Neuronal stem cell (in vitro differentiated cells): ENCODE measurements around the gene RTN4RL2.

Source experiments
- DNase-seq: peaks from one replicate; pipeline ENCODE4 v3.0.0-alpha.2; 2013; ENCODE audit warnings: low spot score
- H2AFZ ChIP-seq: one replicate; pipeline ENCODE4 v1.6.1; 2013; ENCODE audit warnings: mild to moderate bottlenecking, low read length, inconsistent platforms
- H2AK5ac ChIP-seq: 2 replicates; pipeline ENCODE4 v1.6.1; 2013; ENCODE audit warnings: low read depth, mild to moderate bottlenecking, inconsistent platforms, low read length, moderate library complexity, mixed read lengths
- H2BK120ac ChIP-seq: 2 replicates; pipeline ENCODE4 v1.6.1; 2013; ENCODE audit warnings: low read depth, mild to moderate bottlenecking, inconsistent platforms, low read length, moderate library complexity, mixed read lengths
- H2BK12ac ChIP-seq: one replicate; pipeline ENCODE4 v1.6.1; 2013; ENCODE audit warnings: low read length, inconsistent platforms
- H2BK15ac ChIP-seq: 2 replicates; pipeline ENCODE4 v1.6.1; 2013; ENCODE audit warnings: mild to moderate bottlenecking, low read length, inconsistent platforms, mixed read lengths
- H2BK5ac ChIP-seq: one replicate; pipeline ENCODE4 v1.6.1; 2013; ENCODE audit warnings: inconsistent platforms, mild to moderate bottlenecking, low read length, moderate library complexity
- H3K14ac ChIP-seq: one replicate; pipeline ENCODE4 v1.6.1; 2013; ENCODE audit warnings: low read length, inconsistent platforms
- H3K18ac ChIP-seq: 2 replicates; pipeline ENCODE4 v1.6.1; 2013; ENCODE audit warnings: low read length, inconsistent platforms
- H3K23ac ChIP-seq: 2 replicates; pipeline ENCODE4 v1.6.1; 2013; ENCODE audit warnings: low read depth, mild to moderate bottlenecking, mixed read lengths, low read length, inconsistent platforms; ENCODE audit not compliant: poor library complexity
- H3K27ac ChIP-seq: replicated peaks from 3 replicates; pipeline ENCODE4 v1.5.1; 2013; ENCODE audit warnings: low read length, inconsistent platforms
- H3K27me3 ChIP-seq, 3 experiments: 2 replicates each; pipeline ENCODE4 v1.6.1; 2013; ENCODE audit warnings: low read length in 3 of 3, mild to moderate bottlenecking in 2 of 3, inconsistent platforms in 1 of 3, low read depth in 1 of 3, mixed read lengths in 1 of 3, moderate library complexity in 1 of 3; ENCODE audit not compliant: control insufficient read depth in 3 of 3, insufficient read depth in 3 of 3
- H3K36me3 ChIP-seq, 2 donors: replicated peaks in 1 of 2; 2 replicates each; pipeline ENCODE4 v1.6.1; 2013; ENCODE audit warnings: low read length in 2 of 2; ENCODE audit not compliant: control insufficient read depth in 2 of 2, insufficient read depth in 2 of 2
- H3K4ac ChIP-seq: 2 replicates; pipeline ENCODE4 v1.6.1; 2013; ENCODE audit warnings: inconsistent platforms, mild to moderate bottlenecking, low read length, moderate library complexity
- H3K4me1 ChIP-seq, 2 donors: 1 replicate in 1 of 2; 2 replicates in 1 of 2; pipeline ENCODE4 v1.6.1; 2013; ENCODE audit warnings: low read length in 2 of 2, low read depth in 1 of 2; ENCODE audit not compliant: control insufficient read depth in 2 of 2, insufficient read depth in 1 of 2
- H3K4me2 ChIP-seq: one replicate; pipeline ENCODE4 v1.6.1; 2013; ENCODE audit warnings: mild to moderate bottlenecking, low read length, inconsistent platforms; ENCODE audit not compliant: insufficient read depth, poor library complexity, severe bottlenecking
- H3K4me3 ChIP-seq, 2 donors: 2 replicates each; pipeline ENCODE4 v1.5.1; 2013; ENCODE audit warnings: low read length in 2 of 2, mild to moderate bottlenecking in 2 of 2, inconsistent platforms in 1 of 2, moderate library complexity in 1 of 2
- H3K79me1 ChIP-seq: one replicate; pipeline ENCODE4 v1.6.1; 2013; ENCODE audit warnings: low read depth, mild to moderate bottlenecking, inconsistent platforms, low read length, moderate library complexity
- H3K9ac ChIP-seq: one replicate; pipeline ENCODE4 v1.6.1; 2013; ENCODE audit warnings: mild to moderate bottlenecking, low read depth, low read length, inconsistent platforms; ENCODE audit not compliant: poor library complexity
- H3K9me3 ChIP-seq, 2 donors: replicated peaks in 1 of 2; 2 replicates each; pipeline versions ENCODE3 to v1.6.1; 2013; ENCODE audit warnings: low read length in 2 of 2, mild to moderate bottlenecking in 2 of 2, inconsistent platforms in 1 of 2, low read depth in 1 of 2, mixed read lengths in 1 of 2, moderate library complexity in 1 of 2; ENCODE audit not compliant: control insufficient read depth in 2 of 2, insufficient read depth in 1 of 2
- H4K8ac ChIP-seq: one replicate; pipeline ENCODE4 v1.6.1; 2013; ENCODE audit warnings: low read depth, mild to moderate bottlenecking, inconsistent platforms, low read length, moderate library complexity
- H4K91ac ChIP-seq: one replicate; pipeline ENCODE4 v1.6.1; 2013; ENCODE audit warnings: low read length, low read depth, mild to moderate bottlenecking, inconsistent platforms; ENCODE audit not compliant: poor library complexity
- WGBS, 2 donors: extraction: QIAGEN DNeasy Blood & Tissue Kit; methylation state at CpG; one replicate each; pipeline ENCODE4 v1.1.7; 2013; ENCODE audit warnings: missing lambda C conversion rate in 2 of 2, mixed read lengths in 1 of 2; ENCODE audit not compliant: insufficient read length in 2 of 2, insufficient replicate concordance in 1 of 2; ENCODE audit errors: extremely low coverage in 2 of 2; 5-methylcytosine and 5-hydroxymethylcytosine counted together

Gene RTN4RL2

GRCh38 chr11:57512646-57513451, 52.5 kb downstream of the RTN4RL2 start:
- Histone ChIP-seq H3K14ac (no peak overlapping the region), H4K8ac (no peak overlapping the region), H3K4ac (no peak overlapping the region), H3K4me2 (no peak overlapping the region), H3K23ac (no peak overlapping the region), H4K91ac (no peak overlapping the region), H3K9ac (no peak overlapping the region), H3K4me1 (peaks cover 4 to 7% of the 10 kb centered on the region in 2 donors), H2AK5ac (no peak overlapping the region), H2BK120ac (no peak overlapping the region), H2BK5ac (no peak overlapping the region), H3K27me3 (peaks cover 0 to 49% (median 22%) of the 10 kb centered on the region in 3 experiments), H3K18ac (no peak overlapping the region), H2BK12ac (no peak overlapping the region), H3K9me3 (no peaks in the 10 kb centered on the region), H3K79me1 (peaks cover 1% of the 10 kb centered on the region), H2AFZ (no peak overlapping the region), H3K27ac (no peak overlapping the region), H3K4me3 (no peak overlapping the region), H3K36me3 (no peaks in the 10 kb centered on the region), H2BK15ac (no peak overlapping the region)
- WGBS, 2 donors: no CpG with 5 or more reads among the region's 12 CpGs
- DNase-seq: no peak

GRCh38 chr11:57513452-57513795, 53.1 kb downstream of the RTN4RL2 start:
- no peak overlapping the region for H2BK5ac ChIP-seq
- H2AFZ ChIP-seq: no peak overlapping the region
- peaks cover 0 to 49% (median 22%) of the 10 kb centered on the region in 3 experiments for H3K27me3 ChIP-seq
- no peak overlapping the region for H3K23ac ChIP-seq
- no peak overlapping the region for H2BK15ac ChIP-seq
- no peak overlapping the region for H2BK120ac ChIP-seq
- no peak overlapping the region for H4K91ac ChIP-seq
- no peak for DNase-seq
- no peak overlapping the region for H2AK5ac ChIP-seq
- no peak overlapping the region for H3K4me2 ChIP-seq
- H3K36me3 ChIP-seq: no peaks in the 10 kb centered on the region
- H3K79me1 ChIP-seq: peaks cover 1% of the 10 kb centered on the region
- H3K4ac ChIP-seq: no peak overlapping the region
- no peak overlapping the region for H2BK12ac ChIP-seq
- H3K14ac ChIP-seq: no peak overlapping the region
- H4K8ac ChIP-seq: no peak overlapping the region
- H3K9ac ChIP-seq: no peak overlapping the region
- H3K4me1 ChIP-seq: peaks cover 4 to 7% of the 10 kb centered on the region in 2 donors
- WGBS, 2 donors: no CpG with 5 or more reads among the region's 1 CpG
- H3K9me3 ChIP-seq: no peaks in the 10 kb centered on the region
- no peak overlapping the region for H3K4me3 ChIP-seq
- H3K27ac ChIP-seq: no peak overlapping the region
- H3K18ac ChIP-seq: no peak overlapping the region

GRCh38 chr11:57513911-57514537, 53.7 kb downstream of the RTN4RL2 start:
- Histone ChIP-seq H3K9ac (no peak overlapping the region), H3K4ac (no peak overlapping the region), H3K9me3 (no peaks in the 10 kb centered on the region), H3K79me1 (peaks cover 1% of the 10 kb centered on the region), H2BK12ac (peak overlapping the region; percentile 35), H3K4me1 (peaks cover 4 to 7% of the 10 kb centered on the region in 2 donors), H2BK120ac (no peak overlapping the region), H2AK5ac (peak overlapping the region; percentile 73), H3K27ac (no peak overlapping the region), H2AFZ (peak overlapping the region; percentile 92), H3K14ac (no peak overlapping the region), H3K27me3 (peaks cover 0 to 49% (median 22%) of the 10 kb centered on the region in 3 experiments), H4K91ac (no peak overlapping the region), H3K18ac (peak overlapping the region; percentile 92), H2BK5ac (peak overlapping the region; percentile 92), H3K36me3 (no peaks in the 10 kb centered on the region), H3K23ac (no peak overlapping the region), H2BK15ac (peak overlapping the region; percentile 24), H3K4me2 (peak overlapping the region; percentile 98), H4K8ac (no peak overlapping the region), H3K4me3 (peak overlapping the region; percentile 56 to 82)
- no peak for DNase-seq
- WGBS, 2 donors: no CpG with 5 or more reads among the region's 35 CpGs
